Measurements from ENCODE around the gene TMEM200C. TPM values are rescaled to one million over a fixed set of nuclear protein-coding genes. Genes with fewer than 3 reads are reported as not detected.
"Not testable (repeated sequence)": the region's sequence is repeated elsewhere in the genome, so short reads cannot be mapped to it uniquely, and the experiment has no call there.

The TMEM200C gene
- polyA plus RNA-seq, 10 donors: 0.22 to 2.7 (median 0.84) TPM

DNA sequence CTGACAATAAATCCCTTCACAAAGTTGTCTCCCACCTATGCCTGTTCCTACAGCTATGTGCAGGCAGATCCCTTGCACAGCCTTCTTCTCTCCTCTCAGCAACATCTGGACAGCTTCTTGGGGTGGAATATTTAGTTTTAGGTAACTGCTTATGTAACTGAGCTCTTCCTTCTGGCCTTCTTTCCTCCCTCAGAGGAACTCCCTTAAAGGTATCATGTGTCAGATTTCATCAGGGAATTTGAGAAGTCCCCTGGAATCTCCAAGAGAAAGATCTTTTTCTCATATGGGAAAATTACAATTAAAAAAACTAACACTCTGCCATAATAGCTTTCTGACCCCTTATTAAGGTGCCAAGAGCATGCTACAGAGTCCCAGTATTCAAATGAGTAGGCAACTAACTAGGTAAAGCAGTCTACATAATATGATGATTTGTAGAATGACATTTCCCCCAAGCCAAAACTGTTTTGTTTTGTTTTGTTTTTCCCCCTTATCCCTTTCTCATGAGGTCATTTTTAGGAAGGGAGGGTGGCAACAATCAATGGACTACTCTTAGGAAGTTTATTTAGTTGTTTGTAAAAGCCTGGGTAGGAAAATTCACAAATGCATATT is 2.4 kb downstream of the TMEM200C start:
- DNase-seq: peak in 1 of 3 donors; percentile 5

DNA sequence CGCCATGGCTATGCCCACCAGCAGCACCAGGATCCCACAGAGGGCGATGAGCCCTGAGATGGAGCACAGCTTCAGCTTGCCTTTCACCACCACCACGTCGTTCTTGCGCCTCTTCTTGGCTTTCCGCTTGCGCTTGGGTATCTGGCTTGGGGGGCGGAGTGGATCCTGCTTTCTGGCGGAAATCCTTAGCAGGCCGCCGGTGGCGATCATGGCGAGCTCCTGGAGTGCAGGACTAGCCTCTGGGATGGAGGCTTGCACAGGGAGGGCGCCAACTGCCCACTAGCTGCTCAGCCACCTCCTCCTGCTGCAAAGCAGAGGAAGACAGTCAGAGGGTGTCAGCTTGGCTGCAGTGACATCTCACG is 3.5 kb downstream of the TMEM200C start:
- peak in 1 of 3 donors; percentile 3 for DNase-seq

DNA sequence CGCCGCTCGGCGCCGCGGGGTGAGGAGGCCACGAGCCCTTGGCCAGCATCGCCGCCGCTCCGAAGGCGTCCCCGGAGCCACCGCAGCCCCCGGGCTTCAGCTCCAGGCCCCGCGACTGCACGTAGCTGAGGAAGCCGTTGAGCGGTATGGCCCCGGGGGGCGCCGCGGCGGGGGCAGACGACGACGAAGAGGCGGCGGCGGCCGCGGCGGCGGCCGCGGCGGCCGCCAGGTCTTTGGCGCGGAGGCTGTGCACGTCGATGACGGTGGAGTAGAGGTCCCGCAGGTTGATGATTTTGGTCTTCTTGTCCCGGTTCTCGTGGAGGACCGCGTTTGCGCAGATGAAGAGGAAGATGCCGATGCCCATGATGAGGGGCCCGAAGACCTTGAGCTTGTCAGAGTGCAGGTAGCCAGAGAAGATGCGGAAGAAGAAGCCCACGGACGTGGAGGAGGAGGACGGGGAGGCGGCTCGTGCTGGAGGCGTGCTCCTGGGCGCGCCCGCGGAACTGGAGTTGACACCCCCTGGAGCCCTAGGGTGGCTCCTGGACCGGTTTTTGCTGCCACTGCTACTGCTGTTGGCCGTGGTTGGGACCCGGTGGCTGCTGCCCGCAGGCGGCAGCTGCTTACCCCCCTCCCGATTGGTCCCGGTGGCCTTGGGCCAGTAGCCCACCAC is 4.0 kb downstream of the TMEM200C start:
- DNase-seq: no peak

DNA sequence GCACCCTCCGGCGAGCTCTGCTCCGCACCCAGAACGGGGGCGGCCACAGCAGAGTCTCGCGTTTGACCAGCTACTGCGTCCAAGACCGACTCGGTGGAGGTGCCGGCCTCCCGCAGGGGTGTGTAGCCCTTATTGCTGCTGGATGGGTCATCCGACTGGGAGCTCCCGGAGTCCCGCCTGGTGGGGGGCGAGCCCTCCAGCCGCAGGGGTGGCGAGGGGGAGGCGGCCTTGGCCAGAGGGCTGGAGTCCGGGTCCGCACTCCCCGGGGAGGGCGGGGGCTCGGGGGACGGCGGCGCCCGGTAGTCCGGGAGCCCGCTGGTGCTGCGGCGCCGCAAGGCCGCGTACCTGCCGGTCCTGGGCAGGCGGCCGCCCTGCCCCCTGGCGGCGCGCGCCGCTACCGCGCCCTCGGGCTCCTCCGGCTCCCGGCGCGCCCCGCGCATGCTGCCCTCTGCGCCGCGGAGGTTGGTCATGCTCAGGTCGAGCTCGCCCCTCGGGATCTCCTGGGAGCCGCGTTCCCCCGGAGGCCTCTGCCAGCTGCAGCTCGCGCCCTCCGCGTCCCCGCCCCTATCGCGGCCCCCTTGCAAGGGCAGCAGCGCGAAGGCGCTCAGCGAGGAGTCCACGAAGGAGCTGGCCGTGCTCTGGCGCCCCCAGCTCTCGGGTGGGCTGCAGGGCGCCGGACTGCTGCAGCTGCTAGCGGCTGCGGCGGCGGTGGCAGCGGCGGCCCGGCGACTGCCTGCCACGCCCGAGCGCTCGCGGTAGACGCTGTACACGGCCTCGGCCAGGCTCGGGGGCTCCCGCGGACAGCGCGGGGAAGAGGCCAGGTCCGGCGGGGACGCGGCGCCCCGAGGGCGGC is 4.8 kb downstream of the TMEM200C start:
- peak in 1 of 3 donors; percentile 79 for DNase-seq

DNA sequence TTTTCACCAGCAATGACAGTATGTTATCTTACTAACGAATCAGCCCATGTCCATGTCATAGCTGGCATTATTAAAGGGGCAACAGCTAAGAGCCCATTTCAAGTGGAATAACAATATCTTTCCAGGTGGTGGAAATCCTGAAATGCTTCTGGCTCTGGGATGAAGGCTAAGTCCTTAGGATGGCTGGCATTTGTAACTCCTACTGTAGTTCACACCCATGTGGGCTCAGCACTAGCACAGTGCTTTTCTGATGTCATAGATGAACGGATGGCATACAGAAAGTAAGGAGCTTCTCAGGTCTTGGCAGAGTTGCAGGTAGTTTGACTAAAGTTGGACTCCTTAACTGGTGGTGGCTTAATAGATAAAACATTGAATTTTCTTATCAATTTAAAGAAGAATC is 10.0 kb downstream of the TMEM200C start:
- no peak for DNase-seq

DNA sequence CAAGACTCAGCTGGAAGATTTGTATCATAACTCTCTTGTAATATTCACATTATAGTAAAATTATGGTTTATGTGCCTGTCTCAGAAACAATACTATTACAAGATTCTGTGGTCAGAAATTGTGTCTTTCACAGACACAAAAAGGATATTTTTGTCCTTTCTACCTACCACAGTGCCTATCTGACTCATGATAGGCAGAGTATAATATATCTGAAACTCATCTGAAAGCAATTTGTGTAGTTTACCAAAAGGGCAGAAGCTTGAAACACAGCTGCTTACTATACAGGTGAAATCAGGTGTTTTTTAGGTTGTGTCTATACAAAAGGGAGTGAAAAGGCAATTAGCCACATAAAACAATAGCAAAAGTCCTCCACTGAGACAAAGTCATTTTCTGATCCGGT is 10.9 kb downstream of the TMEM200C start:
- DNase-seq: no peak

DNA sequence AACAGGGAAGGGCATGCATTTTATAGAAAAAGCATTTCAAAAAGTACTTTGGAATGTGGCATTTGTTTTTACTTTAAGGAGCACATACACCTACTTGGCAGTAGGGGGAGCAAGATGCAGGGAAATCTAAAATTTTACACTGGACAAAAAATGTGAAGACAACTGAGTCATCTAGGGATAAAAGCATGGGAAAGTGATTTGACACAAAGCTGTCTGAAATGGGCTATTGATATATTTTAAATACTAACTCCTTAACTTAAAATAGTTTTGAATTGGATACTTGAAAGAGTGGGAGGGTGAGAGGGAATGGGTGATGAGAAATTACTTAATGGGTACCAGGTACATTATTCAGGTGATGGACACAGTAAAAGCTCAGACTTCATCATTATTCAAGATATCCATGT is 15.8 kb downstream of the TMEM200C start:
- peak; percentile 30 to 52 (median 33) for DNase-seq

DNA sequence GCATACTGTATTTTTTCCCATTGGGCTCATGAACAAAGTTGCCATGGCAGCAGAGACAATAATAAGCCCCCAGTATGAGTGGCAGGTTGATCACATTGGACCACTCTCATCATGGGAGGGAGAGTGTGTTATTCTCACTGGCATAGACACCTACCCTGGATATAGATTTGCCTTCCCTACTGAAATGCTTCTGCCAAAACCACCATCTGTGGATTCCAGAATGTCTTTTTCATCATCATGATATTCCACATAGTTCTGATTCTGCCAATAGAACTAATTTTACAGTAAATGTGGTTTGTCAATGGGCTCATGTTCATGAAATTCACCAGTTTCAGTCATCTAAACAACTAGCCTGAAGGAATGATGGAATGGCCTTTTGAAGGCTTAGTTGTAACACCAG is 18.4 kb downstream of the TMEM200C start:
- no peak for DNase-seq

DNA sequence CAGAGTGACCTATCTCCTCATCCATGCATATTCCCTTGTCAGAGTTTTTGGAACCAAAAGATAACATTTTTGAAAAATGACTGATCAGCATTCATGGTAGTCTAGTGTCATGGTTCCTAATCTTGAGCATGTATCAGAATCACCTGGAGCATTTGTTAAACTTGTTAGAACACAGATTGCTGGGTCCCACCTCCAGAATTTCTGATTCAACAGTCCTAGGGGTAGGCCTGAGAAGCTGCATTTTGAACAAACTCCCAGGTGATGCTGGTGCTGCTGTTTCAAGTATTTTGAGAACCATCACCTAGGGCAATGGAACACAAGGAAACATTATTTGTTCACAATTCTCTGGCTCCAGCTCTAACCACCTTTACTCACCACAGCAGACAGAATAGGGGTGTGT is 21.0 kb downstream of the TMEM200C start:
- no peak for DNase-seq

DNA sequence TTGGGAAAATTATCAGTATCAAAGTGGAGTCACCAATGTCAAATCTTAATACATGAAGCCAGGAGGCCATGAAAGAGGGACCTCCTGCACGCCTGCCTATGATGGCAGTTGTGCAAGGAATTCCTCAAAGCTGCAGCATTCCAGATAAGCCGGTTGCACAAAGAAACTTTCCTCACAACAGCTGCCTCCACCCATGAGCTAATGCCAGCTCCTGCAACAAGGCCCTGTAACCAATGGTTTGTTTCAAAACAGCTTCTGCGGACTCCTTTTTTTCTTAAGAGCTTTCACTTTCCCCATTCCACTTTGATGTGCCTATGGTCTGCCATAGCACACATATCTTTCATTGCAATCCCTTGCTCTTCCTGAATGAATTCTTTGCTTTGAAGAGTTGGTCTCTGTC is 22.4 kb downstream of the TMEM200C start:
- no peak for DNase-seq

DNA sequence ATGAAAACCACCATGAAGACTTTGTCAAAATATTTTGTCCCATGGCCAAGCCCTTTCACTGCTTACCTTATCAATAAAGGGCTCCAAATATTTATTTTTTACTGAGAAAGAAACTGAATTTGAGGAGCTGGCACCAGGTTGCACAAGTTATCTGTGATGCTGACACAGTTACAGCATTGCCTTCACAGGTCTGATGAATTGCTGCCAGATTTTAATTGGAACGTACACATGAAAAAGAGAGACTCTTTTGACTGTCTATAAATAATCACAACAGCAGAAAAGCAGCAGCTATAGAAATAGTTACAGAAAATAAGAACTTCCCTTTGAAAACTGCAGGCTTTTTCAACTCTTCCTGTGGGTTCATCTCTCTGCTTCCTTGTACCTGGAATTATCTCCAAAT is 23.9 kb downstream of the TMEM200C start:
- no peak for DNase-seq

DNA sequence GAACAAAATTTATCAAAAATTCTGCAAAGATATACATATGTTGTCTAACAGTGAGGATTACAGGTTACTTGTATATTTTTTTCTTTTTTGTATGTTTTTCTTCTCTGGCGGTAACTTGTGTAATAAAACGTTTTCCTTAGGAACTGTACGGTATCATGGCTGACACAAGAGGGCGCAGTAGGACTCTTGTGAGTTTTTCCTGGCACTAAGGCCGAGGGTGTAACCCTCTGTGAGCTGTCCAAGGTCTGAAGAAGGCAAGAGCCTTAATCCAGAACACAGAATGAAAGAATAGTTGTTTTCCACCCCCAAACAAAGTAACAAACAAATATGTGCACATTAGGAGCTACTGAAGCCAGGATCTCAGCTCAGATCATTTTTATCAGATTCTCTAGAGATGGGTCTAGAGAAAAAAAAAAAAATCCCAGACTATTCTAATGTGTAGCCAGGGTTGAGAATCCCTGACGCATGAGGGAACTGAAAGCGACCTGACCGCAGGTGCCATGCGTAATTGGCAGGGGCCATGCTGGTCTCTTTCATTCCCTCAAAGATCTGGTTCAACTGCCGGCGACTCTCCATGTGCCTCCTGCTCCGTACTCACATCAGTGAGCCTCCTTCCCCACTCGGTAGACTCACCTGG is 27.0 kb downstream of the TMEM200C start:
- peak; percentile 85 to 93 (median 89) for DNase-seq

DNA sequence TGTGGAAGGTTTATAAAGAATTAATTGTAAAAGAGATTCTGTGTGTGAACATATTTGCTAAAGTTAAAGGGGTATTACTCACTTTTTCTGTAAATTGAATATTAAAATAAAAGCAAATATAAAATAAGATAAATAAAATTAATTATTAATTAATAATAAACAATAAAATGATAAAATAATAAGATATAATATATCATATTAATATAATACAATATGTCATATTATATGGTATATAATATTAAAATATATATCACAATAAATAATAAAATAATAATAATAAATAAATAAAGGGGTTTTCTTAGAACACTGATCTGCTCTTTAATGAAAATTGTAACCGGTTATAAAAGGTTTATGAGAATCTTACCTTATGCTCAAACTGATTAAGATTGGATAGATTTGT is 29.8 kb downstream of the TMEM200C start:
- no peak for DNase-seq

DNA sequence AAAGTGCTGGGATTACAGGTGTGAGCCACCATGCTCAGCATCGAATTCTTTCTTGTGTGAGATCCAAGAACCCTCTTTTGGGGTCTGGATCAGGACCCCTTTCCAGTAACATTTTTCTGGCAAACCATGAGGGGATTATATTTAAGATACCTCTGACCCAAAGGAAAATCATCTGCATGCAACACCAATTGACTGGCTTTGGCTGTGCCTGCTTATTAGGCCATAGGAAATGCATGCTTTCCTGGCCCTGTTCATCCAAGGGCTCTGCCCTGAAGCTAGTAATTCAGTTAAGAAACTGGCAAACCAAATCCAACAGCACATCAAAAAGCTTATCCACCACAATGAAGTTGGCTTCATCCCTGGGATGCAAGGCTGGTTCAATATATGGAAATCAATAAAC is 33.2 kb downstream of the TMEM200C start:
- not testable (repeated sequence) for DNase-seq

DNA sequence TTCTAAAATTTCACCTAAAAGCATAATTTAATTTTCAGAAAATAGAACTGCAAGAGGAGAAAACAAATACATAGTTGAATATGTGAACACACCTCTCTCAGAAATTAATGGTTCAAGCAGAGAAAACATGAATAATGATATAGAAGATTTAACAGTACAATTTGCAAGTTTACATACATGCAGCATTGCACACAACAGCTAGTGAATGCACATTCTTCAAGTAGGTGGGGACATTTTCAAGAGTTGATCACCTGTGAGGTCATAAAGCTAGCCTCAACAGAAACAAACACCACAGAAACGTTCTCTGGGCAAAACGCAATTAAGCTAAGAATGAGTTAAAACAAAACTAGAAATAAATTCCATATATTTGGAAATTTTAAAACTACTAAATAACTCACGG is 38.1 kb downstream of the TMEM200C start:
- no peak for DNase-seq

DNA sequence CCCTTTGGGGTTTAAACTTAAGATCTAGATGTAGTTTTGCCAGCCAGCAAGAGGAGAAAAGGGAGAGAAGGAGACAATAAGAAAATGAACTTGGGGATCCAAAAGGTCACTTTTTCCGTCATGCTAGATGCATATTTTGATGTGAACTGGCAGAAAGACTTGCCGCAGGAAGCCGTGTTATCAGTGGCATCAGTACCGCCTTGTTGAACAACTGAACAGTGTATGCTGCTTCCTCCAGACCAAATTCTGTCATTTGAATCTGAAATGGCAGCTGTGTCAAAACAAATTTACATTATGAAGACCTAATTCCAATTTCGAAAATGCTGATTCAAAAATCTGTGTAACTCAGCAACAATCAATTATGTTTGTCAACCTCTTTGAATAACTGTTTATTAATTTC is 42.1 kb downstream of the TMEM200C start:
- no peak for DNase-seq

DNA sequence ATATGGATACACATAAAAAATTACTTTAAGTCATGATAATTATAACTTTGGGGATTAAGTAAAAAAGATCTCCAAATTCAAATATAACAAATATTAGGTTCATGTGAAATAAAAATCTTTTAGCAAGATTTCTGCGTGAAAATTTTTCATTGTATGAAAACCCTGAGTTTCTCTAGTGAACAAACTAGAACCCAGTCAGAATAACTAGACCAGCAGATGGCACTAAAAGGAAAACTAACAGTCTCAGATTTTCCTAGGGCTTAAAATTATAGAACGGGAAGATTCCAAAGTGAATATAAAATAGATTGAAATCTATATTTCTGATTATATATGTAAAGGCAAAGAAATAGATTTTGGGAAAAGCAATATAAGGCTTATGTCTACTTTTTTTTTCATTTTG is 43.3 kb downstream of the TMEM200C start:
- no peak for DNase-seq

DNA sequence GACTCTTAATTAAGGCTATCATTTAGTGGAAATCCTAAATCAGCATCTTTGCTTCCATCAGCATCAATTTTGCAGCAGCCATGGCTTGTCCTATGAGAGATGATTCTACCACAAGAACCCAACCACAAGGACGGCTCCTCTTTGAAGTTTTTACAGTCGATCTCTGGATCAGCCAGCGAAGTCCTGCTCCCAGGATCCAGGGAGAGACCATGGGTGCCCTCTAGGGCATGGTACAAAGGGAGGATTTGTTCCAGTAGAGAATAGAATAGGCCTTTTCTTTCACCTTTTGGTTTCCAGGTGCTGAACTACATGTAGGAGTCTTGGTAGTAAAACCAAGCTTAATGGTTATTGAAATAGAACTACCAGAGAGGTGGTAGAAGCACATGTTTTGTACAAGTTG is 52.7 kb downstream of the TMEM200C start:
- DNase-seq: no peak

DNA sequence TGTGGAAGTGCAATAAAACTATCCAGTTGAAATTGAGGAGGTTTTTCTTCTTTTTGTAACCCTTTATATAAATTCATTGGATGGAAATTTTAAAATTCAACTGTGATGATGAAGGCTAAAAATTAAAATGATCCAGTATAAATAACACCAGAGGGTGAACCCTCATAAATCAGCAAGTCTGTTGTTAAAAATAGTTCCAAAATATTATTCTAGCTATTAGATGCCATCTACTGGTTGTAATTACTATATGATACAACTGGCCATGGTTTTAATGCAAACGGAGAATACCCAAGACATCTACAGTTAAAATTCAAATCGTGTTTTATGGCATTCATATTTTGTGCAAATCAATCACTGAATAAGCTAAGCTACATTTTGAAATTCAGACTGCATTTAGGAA is 53.8 kb downstream of the TMEM200C start:
- peak in 1 of 3 donors; percentile 4 for DNase-seq

DNA sequence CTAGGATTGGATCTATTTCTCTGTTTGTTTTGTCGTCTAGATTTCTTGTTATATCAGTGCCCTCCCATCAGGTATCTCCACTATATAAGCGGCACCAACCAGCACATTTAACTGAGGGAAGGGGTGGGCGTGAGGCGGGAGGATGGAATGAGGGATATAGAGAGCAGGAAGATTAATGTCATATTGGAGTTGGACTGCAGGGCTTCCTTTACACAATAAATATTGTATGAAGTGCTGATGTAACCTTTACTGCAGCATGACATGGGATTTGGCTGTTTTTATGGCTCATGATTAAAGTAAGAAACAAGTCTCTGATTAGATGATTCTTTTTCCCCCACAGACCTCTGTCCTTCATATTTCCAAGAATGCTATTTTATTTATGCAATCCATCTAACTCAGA is 54.8 kb downstream of the TMEM200C start:
- peak in 1 of 3 donors; percentile 46 for DNase-seq

DNA sequence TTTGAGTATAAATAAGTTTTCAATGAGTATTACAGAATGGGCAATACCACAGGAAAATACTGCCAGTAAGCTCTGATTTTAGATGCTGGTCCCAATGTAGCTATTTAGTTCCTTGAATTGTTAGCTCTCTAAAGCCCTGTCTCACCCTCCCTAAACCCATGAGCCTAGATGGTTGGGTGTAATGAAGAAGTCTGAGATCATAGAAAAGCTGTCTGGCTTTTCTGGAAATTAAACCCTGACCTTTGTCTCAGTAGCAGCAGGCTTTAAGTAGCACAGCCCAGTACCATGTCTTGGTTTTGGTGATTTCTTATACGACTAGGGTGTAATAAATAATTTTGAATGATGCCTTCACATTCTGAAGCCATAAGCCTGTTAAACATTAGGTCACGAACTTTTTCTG is 55.3 kb downstream of the TMEM200C start:
- DNase-seq: peak in 1 of 3 donors; percentile 10

DNA sequence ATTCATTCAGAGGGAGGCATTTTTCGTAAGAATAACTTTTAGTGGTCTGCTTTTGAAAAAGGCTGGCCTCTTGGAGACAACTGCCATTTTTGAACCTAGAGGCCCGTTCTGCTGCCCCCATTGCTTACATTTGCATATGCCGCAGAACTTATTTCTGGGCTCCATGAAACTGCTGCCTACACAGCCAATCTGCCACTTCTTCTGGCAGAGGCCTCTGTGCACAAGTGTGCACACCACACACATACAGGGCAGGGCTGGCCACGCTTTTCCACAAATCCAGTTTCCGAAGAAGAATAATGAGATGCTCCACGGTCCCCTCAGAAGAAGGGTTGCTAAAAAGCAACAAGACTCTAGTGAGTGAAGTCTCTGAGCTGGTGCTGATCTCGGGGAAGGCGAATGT is 56.2 kb downstream of the TMEM200C start:
- no peak for DNase-seq

Data from muscle of back (tissue), 11 donors.